Type B pancreatic cell (in vitro differentiated cells): ENCODE data around the gene PRAMEF20. TPM values are rescaled to one million over a fixed set of nuclear protein-coding genes. Genes with fewer than 3 reads are reported as not detected.
"Not testable (repeated sequence)": the region's sequence is repeated elsewhere in the genome, so short reads cannot be mapped to it uniquely, and the experiment has no call there.

Experiments used
- DNase-seq: peaks from one replicate; pipeline ENCODE4 v3.0.0; 2021; ENCODE audit warnings: mixed read lengths; ENCODE audit not compliant: unreplicated experiment; ENCODE audit errors: extremely low spot score
- H3K27ac Mint-ChIP-seq: 2 replicates; pipeline ENCODE4 v1.8.0; 2021; ENCODE audit warnings: mild to moderate bottlenecking, mixed read lengths
- H3K27me3 Mint-ChIP-seq: 2 replicates; pipeline ENCODE4 v1.8.0; 2021; ENCODE audit warnings: mixed read lengths
- H3K36me3 Mint-ChIP-seq: 2 replicates; pipeline ENCODE4 v1.8.0; 2021; ENCODE audit warnings: mixed read lengths
- H3K4me1 Mint-ChIP-seq: one replicate; pipeline ENCODE4 v1.8.0; 2021; ENCODE audit warnings: mixed read lengths; ENCODE audit not compliant: unreplicated experiment
- H3K4me3 Mint-ChIP-seq: 2 replicates; pipeline ENCODE4 v1.8.0; 2021; ENCODE audit warnings: mild to moderate bottlenecking, mixed read lengths
- H3K9me3 Mint-ChIP-seq: 2 replicates; pipeline ENCODE4 v1.8.0; 2021; ENCODE audit warnings: mixed read lengths
- long read RNA-seq: library from polyadenylated mRNA; unstranded; transcript quantifications from one replicate; pipeline ENCODE4 v2.0.0, GENCODE V29; 2020
- total RNA-seq: library from RNA; stranded (reverse); gene quantifications from 2 replicates; pipeline ENCODE4 v1.2.1, GENCODE V29; 2021; ENCODE audit warnings: low replicate concordance

Gene PRAMEF20
- not detected in 2 replicates for total RNA-seq
- long read RNA-seq, result 0 reads

GRCh38 chr1:13410150-13410549, at the start of gene PRAMEF20:
Gene PRAMEF20, plus strand, starts transcription at chr1:13410450. Its CDS starts 5,905 bp downstream, at chr1:13416355.
- H3K9me3 Mint-ChIP-seq, H3K27me3 Mint-ChIP-seq, H3K27ac Mint-ChIP-seq, H3K4me3 Mint-ChIP-seq, H3K4me1 Mint-ChIP-seq, DNase-seq, H3K36me3 Mint-ChIP-seq: not testable (repeated sequence)

GRCh38 chr1:13362364-13362763, 47.9 kb upstream of the PRAMEF20 start:
- not testable (repeated sequence) for H3K36me3 Mint-ChIP-seq, H3K4me3 Mint-ChIP-seq, H3K9me3 Mint-ChIP-seq, H3K27ac Mint-ChIP-seq, DNase-seq, H3K4me1 Mint-ChIP-seq, H3K27me3 Mint-ChIP-seq

GRCh38 chr1:13364928-13365327, 45.3 kb upstream of the PRAMEF20 start:
- H3K4me1 Mint-ChIP-seq, H3K27me3 Mint-ChIP-seq, H3K36me3 Mint-ChIP-seq, H3K27ac Mint-ChIP-seq, H3K4me3 Mint-ChIP-seq, DNase-seq, H3K9me3 Mint-ChIP-seq: not testable (repeated sequence)

GRCh38 chr1:13366536-13366935, 43.7 kb upstream of the PRAMEF20 start:
- H3K4me3 Mint-ChIP-seq, H3K27ac Mint-ChIP-seq, H3K4me1 Mint-ChIP-seq, H3K36me3 Mint-ChIP-seq, DNase-seq, H3K27me3 Mint-ChIP-seq, H3K9me3 Mint-ChIP-seq: not testable (repeated sequence)

GRCh38 chr1:13368544-13368943, 41.7 kb upstream of the PRAMEF20 start:
- H3K4me1 Mint-ChIP-seq, H3K4me3 Mint-ChIP-seq, H3K27me3 Mint-ChIP-seq, H3K9me3 Mint-ChIP-seq, H3K36me3 Mint-ChIP-seq, DNase-seq, H3K27ac Mint-ChIP-seq: not testable (repeated sequence)

GRCh38 chr1:13378983-13379382, 31.3 kb upstream of the PRAMEF20 start:
- H3K27ac Mint-ChIP-seq, H3K9me3 Mint-ChIP-seq, H3K4me3 Mint-ChIP-seq, H3K27me3 Mint-ChIP-seq, H3K4me1 Mint-ChIP-seq, DNase-seq, H3K36me3 Mint-ChIP-seq: not testable (repeated sequence)

DNA sequence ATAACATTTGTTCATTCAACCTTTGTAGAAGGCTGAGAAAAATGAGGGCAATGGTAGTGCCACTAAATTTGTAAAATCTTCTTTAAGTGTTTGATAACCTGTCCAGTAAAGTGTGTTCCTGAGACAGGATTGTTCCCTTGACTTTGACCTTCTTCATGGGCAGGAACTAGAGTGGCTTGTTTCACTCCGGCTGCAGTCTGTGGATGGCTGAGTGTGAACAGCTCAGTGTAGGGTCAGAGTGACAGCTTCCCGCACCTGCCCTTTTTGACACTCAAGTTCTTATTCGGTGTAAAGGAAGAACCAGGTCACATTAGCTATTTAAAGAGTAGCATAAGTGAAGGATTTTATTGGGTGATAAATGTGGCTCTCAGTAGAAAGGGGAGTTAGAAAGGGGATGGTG, 29.9 kb upstream of the PRAMEF20 start:
- H3K27me3 Mint-ChIP-seq, H3K9me3 Mint-ChIP-seq, H3K4me3 Mint-ChIP-seq, H3K36me3 Mint-ChIP-seq, DNase-seq, H3K4me1 Mint-ChIP-seq, H3K27ac Mint-ChIP-seq: not testable (repeated sequence)

GRCh38 chr1:13389332-13389731, 20.9 kb upstream of the PRAMEF20 start, which contains the start of gene PRAMEF17:
Gene PRAMEF17, plus strand, starts transcription at chr1:13389632. Its CDS starts 26 bp downstream, at chr1:13389658.
- not testable (repeated sequence) for H3K27ac Mint-ChIP-seq, H3K4me3 Mint-ChIP-seq, DNase-seq, H3K9me3 Mint-ChIP-seq, H3K27me3 Mint-ChIP-seq, H3K36me3 Mint-ChIP-seq, H3K4me1 Mint-ChIP-seq

- not testable (repeated sequence) for DNase-seq, H3K4me3 Mint-ChIP-seq, H3K27ac Mint-ChIP-seq, H3K4me1 Mint-ChIP-seq, H3K27me3 Mint-ChIP-seq, H3K9me3 Mint-ChIP-seq, H3K36me3 Mint-ChIP-seq
Observed at GRCh38 chr1:13393004-13393403, 17.2 kb upstream of the PRAMEF20 start.

- H3K36me3 Mint-ChIP-seq, H3K4me1 Mint-ChIP-seq, H3K27ac Mint-ChIP-seq, H3K27me3 Mint-ChIP-seq, H3K4me3 Mint-ChIP-seq, H3K9me3 Mint-ChIP-seq, DNase-seq: not testable (repeated sequence)
Observed at GRCh38 chr1:13394761-13395160, 15.5 kb upstream of the PRAMEF20 start.

DNA sequence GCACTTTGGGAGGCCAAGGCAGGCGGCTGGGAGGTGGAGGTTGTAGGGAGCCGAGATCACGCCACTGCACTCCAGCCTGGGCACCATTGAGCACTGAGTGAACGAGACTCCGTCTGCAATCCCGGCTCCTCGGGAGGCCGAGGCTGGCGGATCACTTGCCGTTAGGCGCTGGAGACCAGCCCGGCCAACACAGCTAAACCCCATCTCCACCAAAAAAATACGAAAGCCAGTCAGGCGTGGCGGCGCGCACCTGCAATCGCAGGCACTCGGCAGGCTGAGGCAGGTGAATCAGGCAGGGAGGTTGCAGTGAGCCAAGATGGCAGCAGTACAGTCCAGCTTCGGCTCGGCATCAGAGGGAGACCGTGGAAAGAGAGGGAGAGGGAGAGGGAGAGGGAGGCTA, 14.9 kb upstream of the PRAMEF20 start:
- H3K9me3 Mint-ChIP-seq, H3K4me3 Mint-ChIP-seq, H3K27ac Mint-ChIP-seq, DNase-seq, H3K36me3 Mint-ChIP-seq, H3K4me1 Mint-ChIP-seq, H3K27me3 Mint-ChIP-seq: not testable (repeated sequence)
